Left hindlimb (tissue), 1 donor: Measurements from ENCODE around the gene CTSS.
"Not testable (repeated sequence)": the region's sequence is repeated elsewhere in the genome, so short reads cannot be mapped to it uniquely, and the experiment has no call there.

ENCODE experiments used
- DNase-seq: peaks from one replicate; pipeline ENCODE4 v3.0.0-alpha.2; 2018

Gene CTSS

GRCh38 chr1:150772326-150772725 lies 6.7 kb upstream of the CTSS start:
- no peak for DNase-seq

- not testable (repeated sequence) for DNase-seq
Measured at GRCh38 chr1:150767704-150768103, 2.1 kb upstream of the CTSS start.

- not testable (repeated sequence) for DNase-seq
Measured at GRCh38 chr1:150765977-150766301, 361 bp upstream of the CTSS start.

GRCh38 chr1:150764617-150765101 lies 919 bp downstream of the CTSS start:
- DNase-seq: no peak

- no peak for DNase-seq
Measured at GRCh38 chr1:150763018-150763417, 2.6 kb downstream of the CTSS start.

- DNase-seq: no peak
Measured at GRCh38 chr1:150762552-150762951, 3.0 kb downstream of the CTSS start.

GRCh38 chr1:150761801-150762200 lies 3.8 kb downstream of the CTSS start:
- DNase-seq: no peak

DNA sequence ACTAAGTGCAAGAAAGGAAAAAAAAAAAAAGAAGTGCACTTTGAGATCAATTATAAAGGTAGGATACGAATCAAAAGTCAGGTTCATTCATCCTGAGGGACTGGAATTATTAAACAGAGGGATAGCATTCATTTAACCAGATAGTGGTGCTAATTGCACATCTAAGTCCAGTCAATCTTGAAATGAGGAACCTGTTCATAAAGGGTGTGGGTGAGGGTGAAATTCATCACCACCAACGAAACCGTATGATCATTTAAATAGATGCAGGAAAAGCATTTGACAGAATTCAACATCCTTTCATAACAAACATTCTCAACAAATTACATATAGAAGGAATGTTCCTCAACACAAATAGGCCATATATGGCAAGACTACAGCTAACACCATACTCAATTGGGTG lies 5.6 kb downstream of the CTSS start:
- DNase-seq: no peak

DNA sequence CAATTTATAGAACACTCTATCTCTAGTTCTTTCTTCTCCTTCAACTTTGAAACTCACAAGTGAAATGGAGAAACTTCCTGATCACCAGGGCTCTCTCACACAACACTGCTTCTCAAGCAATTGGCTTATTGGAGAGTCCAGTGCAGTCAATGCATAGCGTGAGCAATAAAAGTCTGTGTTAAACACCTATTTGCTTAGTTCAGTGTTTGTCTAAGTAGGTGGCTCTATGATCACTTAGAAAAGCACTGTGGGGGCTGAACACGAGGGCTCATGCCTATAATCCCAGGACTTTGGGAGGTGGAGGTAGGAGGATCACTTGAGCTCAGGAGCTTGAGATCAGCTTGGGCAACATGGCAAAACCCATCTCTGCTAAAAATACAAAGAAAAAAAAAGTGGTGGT lies 12.2 kb downstream of the CTSS start:
- no peak for DNase-seq

- DNase-seq: no peak
Measured at GRCh38 chr1:150751443-150751842, 14.1 kb downstream of the CTSS start.

DNA sequence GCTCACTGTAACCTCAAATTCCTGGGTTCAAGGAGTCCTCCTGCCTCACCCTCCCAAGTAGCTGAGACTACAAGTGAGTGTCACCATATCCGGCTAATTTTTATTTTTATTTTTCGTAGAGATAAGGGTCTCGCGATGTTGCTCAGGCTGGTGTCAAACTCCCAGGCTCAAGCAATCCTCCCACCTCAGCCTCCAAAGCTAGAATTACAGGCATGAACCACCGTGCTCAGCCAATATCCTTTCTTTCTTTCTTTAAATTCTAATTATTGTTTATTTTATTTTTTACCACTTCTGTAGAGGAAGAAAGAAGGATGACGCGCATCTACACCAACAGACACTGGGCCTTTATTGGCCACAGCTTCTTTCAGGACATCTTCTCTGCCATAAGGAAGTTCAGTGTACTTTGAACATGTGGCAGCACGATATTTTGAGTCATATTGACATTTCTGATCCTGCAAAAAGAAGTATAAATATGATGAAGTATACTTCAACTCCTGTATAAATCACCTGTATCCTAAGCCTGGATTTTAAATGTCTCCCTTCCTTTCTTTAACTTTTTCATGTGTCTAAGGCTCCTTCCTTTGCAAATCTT lies 15.8 kb downstream of the CTSS start:
- no peak for DNase-seq

DNA sequence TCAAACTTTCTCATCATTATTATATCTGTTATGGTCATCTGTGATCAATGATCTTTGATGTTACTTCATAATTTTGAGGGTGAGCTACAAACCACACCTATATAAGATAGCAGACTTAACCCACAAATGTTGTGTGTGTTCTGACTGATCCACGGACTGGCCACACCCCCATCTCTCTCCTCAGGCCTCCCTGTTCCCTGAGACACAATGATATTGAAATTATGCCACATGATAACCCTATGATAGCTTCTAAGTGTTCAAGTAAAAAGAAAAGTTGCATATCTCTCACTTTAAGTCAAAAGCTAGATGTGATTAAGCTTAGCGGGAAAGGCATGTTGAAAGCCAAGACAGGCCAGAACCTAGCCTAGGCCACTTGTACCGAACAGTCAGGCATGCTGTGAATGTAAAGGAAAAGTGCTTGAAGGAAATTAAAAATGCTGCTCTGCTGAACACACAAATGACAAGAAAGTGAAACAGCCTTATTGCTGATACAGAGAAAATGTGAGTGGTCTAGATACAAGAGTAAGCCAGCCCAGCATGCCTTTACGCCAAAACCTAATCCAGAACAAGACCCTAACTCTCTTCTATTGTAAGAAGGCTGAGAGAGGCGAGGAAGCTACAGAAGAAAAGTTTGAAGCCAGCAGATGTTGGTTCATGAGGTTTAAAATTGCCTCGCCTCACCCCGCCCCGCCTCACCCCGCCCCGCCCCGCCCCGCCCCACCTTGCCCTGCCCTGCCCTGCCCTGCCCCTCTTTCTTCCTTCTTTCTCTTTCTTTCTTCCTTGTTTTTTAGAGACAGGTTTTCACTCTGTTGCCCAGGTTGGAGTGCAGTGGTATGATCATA lies 16.5 kb downstream of the CTSS start:
- no peak for DNase-seq

DNA sequence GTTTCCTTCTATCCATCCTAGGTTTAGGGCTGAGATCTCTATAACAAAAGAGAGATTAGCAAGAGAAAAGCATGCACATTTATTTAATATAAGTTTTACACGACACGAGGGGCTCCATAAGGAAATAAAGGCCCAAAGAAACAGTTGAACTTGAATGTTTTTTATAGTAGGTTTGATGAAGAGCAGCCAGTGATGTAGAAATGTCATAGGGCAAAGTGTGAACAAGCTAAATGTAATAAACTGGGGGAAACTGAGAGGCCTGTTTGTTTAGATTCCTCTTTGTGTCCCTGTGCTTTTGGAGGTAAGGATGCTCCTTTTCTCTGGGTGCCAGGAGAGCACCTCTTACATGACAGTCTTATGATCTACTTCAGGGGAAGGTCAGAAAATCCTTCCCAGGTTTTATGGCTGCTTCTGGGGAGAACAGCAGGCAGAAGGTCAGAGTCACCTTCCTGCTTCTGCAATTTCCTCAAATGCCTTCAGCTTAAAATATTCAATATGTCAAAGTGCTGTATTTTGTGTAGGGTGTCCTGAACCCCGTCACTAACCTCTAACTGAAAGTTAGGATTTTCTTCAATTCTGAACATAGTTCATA lies 35.4 kb downstream of the CTSS start:
- no peak for DNase-seq

- DNase-seq: no peak
Measured at GRCh38 chr1:150724336-150724735, 41.2 kb downstream of the CTSS start.

DNA sequence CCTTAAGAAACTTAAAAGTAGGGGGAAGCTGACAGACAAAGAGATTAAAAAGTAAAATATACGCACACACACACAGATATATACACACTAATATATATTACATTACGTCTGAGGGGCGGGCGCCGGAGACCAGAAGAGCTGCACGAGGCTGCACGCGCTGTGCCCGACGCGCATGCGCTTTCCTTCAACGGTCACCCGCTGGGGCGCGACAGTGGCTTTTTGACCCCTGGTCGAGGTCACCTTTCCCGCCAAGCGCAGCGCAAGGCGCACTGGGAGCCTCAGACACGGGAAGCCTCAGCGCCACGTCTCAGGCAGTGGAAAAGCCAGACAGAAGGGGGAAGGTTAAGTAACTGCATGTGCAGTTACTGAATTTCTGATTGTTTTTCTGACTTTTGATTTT lies 44.9 kb downstream of the CTSS start, which contains the start of gene HORMAD1:
Gene HORMAD1 (minus strand): TSS at position 193 of the 400 bp plus-strand sequence. CDS start 1,390 bp downstream, outside the sequence.
- DNase-seq: no peak

DNA sequence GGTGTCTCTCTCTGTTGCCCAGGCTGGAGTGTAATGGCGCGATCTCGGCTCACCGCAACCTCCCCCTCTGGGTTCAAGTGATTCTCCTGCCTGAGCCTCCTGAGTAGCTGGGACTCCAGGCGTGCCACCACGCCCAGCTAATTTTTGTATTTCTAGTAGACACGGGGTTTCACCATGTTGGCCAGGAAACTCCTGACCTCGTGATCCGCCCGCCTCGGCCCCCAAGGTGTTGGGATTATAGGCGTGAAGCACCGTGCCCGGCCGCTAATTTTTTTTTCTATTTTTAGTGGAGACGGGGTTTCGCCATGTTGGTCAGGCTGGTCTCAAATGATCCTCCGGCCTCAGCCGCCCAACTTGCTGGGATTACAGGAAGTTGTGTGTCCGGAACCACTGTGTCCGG lies 45.5 kb downstream of the CTSS start:
- no peak for DNase-seq

DNA sequence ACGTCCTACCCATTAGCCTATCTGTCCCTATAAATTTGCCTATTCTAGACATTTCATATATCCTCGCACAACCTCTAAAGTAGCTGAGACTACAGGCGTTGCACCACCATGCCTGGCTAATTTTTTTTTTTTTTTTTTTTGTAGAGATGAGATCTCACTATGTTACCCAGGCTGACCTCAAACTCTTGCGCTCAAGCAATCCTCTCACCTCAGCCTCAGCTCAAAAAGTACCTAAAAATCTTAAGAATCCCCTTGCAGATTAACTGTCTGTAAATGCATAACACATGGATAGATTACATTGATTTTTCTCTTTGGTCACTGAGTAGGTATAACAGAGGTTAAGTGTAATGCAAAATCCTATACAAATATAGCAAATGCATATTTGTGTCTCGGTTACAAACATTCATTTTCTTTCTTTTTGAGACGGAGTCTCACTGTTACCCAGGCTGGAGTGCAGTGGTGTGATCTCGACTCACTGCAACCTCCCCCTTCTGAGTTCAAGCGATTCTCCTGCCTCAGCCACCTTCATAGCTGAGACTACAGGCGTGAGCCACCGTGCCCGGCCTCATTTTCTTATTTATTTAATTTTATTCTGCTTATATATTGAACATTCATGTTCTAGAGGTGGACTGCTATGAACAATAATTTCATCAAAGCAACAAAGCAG lies 47.2 kb downstream of the CTSS start:
- DNase-seq: no peak

GRCh38 chr1:150709031-150709430 lies 56.5 kb downstream of the CTSS start:
- DNase-seq: not testable (repeated sequence)

GRCh38 chr1:150708595-150708994 lies 57.0 kb downstream of the CTSS start:
- no peak for DNase-seq

GRCh38 chr1:150706091-150706490 lies 59.5 kb downstream of the CTSS start:
- DNase-seq: no peak

DNA sequence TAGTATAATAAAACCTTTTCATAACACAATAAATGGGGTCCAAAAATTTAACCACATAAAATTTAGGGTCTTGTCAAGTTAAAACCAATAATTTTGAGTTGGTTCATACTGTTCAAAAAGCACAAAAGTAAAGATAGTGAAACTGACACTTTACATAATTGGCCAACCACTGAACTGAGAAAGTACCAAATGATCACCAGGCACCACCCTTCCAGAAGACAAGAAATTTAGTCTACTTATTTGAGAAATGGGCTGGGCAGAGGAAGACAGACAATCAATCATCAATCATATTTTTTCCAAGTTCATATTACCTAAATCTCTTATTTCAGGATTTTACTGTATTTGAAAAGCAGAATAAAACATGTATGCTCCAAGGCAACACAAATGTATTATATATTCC lies 62.2 kb downstream of the CTSS start:
- DNase-seq: no peak

- DNase-seq: peak; percentile 97
Measured at GRCh38 chr1:150696995-150697927, 68.3 kb downstream of the CTSS start, which contains the start of gene GOLPH3L. Gene GOLPH3L, minus strand, starts transcription at chr1:150697154. Its CDS starts 2,316 bp downstream, at chr1:150694838.
